K562 treated with DMSO at 1 percent for 48 hours (cell line): ENCODE data around the gene ZNHIT2. TPM values are rescaled to one million over a fixed set of nuclear protein-coding genes. Genes with fewer than 3 reads are reported as not detected.

Experiments used
- total RNA-seq: library from RNA; unstranded; fragments of 300-600 nt; gene quantifications from 2 replicates; pipeline ENCODE4 v1.2.3, GENCODE V29; 2022; ENCODE audit warnings: low replicate concordance; ENCODE audit errors: extremely low read depth

ZNHIT2 gene
- not detected in 2 replicates for total RNA-seq

DNA sequence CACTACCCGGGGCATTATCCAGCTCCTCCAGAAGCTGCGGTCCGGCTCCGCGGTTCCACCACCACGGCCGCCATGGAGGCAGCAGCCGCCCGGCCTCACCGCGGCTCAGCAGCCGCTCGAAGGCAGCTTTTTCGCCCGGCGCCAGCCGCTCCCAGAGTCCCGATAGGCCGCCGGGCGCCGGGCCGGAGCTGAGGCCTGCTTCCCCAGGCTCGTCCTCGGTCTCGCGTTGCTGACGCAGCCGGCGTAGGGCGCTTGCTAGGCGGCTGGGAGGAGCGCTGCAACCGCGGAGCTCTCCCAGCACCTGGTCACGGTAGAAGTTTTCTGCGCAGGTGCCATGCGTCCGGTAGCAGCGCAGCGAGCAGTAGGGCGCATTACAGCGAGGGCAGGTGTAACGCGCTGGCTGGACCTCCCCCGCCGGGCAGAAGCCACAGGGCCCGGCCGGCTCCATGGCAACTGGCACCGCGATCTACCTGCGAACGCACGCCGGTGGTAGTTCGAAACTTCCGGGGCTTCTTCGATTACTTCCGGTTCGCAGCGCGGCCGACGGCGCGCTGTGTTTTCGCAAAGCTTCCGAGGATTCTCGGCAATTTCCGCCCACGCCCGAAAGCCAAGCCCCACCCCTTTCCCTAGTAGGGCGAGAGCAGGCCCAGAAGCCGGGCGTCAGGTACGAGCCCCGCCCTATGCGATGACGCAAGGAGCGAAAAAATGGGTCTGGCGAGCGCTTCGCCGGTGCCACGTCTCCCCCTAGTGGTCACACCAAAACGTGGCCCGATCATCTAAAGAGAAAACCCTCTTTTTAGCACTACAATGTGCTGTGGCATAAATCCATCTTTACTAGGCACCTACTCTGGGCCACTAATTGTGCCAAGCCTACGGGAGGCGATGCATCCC lies at the start of gene ZNHIT2:
Gene ZNHIT2, minus strand, starts transcription at position 496 of the 891 bp plus-strand sequence. Its CDS starts 48 bp downstream, at position 448.

DNA sequence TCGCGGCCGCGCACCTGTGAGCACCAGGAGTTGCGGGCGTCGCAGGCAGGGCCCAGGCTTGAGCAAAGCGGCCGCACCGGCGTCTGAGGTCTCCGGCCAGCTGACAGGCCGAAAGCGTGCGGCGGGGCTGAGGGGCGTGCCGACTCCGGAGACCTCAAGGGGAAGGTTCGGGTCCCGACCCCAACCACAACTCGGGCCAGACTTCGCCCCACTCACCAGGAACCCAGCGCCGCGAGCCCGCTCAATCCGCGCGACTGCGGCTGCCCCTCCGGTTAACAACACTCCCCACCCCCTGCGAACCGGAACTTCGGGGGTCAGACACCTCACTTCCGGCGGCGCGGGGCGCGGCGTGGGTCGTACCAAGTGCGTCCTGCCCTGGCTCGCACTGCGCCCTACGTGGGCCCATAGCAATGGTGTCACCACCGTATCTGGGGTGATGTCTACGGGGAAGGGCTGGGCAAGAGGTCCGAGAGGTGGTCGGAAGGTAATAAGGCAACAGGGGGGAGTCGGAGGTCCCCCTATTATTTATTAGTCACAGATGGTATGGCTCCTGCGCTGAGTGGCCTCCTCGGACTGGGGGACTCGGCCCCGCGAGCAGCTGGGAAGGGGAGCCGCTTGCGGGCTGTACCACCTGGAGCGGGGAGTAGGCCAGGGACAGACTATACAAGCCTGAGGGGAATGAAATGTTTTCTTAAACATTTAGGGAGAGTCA lies 16.9 kb upstream of the ZNHIT2 start, which contains the start of gene SYVN1:
Gene SYVN1, minus strand, starts transcription at position 280 of the 712 bp plus-strand sequence. CDS start 918 bp downstream, outside the sequence.

DNA sequence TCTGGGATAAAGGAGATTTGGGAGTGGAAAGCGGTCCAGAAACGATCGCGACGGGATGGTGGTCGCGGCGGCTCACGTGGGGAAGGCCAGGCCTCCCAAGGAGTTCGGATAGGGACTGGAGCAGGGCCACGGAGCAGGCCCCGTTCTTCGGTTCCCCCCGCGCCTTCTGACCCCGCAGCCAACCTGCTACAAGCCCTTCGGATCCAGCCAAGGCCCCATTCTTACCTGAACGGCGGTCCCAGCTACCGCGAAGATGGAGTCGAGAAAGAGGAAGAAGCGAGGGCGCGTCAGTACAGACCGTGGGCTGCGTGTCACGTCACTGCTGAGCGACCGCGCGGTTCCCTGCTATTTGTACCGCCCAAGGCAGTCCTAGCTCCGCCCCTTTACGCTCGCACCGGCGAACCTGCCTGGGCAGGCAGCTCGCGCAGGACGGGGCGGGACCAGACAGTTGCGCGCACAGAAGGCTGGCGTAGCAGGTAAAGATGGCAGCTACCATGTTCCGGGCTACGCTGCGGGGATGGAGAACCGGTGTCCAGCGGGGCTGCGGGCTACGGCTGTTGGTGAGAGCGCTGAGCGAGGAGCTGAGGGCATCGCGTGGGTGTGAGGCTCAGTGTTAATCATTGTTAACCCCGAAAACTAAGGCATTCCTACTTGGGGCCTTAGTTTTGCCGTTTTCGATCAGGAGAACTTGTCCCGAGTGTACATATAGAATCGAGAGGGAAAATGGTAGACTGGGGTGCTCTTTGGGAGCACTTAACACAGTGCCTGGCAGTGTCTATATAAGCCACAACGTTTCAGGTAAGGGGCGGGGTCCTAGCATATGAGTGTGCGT lies 4.6 kb upstream of the ZNHIT2 start, which contains the start of the genes FAU and MRPL49:
Gene FAU, minus strand, starts transcription at position 270 of the 832 bp plus-strand sequence. CDS start 321 bp downstream, outside the sequence.
Gene MRPL49, plus strand, starts transcription at position 457 of the 832 bp plus-strand sequence. Its CDS starts 26 bp downstream, at position 483.

DNA sequence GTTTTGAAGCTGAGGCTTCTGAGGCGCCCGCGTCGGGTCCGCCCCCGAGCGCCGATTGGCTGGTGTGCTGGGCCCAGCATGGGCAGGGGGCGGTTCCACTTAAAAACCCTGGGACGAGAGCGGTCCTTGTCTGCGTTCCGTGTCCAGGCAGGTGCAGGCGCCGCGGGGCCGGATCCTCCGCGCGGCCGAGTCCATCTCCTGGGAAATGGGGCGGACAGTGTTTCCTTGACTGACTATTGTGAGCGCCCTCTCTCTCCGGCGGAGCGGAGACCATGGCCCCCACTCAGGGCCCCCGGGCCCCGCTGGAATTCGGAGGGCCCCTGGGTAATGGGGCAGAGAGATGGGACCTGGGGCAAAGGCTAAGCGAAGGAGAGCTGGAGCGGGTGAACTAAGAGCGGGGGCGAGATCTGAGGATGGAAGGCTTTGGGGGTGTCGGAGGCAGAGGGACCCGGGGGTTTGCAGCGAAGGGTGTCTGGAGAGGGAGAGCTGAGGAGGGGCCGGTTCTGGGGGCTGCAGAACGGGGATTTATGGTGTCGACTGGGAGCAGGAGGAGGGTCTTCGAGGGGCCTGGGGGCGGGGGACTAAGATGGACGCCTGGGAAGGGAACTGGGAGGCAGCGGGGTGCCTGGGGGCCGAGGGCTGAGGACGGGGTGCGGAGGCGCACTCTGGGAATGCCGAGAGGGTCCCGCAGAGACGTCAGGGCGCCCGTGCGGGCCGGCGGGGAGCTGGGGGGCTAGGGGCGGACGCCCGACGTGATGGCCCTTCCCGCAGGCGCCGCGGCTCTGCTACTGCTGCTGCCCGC lies 5.6 kb downstream of the ZNHIT2 start, which contains the start of gene TM7SF2:
Gene TM7SF2, plus strand, starts transcription at position 129 of the 802 bp plus-strand sequence. Its CDS starts 144 bp downstream, at position 273.

DNA sequence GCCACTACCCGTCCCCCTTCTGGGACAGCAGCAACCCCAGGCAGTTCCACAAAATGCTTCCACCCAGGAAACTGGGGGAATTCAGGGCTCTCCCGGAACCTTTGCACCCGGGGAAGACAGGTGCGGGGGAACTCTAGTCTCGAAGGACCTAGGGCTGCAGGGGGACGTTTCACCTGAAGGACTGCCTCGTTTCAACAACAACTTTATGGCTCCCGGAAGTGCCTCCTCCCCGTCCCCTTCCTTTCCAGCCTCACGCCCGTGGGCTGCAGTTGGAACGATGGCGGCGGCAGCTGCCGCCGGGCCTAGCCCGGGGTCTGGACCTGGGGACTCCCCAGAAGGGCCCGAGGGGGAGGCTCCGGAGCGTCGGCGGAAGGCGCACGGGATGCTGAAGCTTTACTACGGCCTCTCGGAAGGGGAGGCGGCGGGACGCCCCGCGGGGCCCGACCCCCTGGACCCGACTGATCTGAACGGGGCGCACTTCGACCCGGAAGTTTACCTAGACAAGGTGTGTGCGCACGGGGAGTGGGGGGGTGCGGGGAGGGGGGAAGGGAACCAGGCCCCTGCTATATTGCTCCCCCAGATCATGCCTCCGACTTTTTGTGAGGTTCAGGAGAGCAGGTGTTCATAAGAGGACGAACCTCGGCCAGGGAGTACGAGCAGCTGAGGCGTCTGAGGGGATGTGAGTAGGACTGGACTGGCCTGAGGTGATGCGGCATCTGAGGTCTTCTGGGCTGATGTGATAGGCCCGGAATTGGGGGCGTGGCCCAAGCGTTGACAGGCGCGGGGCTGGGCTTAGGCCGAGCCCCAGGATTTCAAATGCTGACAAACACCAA lies 21.3 kb downstream of the ZNHIT2 start, which contains the start of gene VPS51:
Gene VPS51, plus strand, starts transcription at position 241 of the 833 bp plus-strand sequence. Its CDS starts 37 bp downstream, at position 278.

DNA sequence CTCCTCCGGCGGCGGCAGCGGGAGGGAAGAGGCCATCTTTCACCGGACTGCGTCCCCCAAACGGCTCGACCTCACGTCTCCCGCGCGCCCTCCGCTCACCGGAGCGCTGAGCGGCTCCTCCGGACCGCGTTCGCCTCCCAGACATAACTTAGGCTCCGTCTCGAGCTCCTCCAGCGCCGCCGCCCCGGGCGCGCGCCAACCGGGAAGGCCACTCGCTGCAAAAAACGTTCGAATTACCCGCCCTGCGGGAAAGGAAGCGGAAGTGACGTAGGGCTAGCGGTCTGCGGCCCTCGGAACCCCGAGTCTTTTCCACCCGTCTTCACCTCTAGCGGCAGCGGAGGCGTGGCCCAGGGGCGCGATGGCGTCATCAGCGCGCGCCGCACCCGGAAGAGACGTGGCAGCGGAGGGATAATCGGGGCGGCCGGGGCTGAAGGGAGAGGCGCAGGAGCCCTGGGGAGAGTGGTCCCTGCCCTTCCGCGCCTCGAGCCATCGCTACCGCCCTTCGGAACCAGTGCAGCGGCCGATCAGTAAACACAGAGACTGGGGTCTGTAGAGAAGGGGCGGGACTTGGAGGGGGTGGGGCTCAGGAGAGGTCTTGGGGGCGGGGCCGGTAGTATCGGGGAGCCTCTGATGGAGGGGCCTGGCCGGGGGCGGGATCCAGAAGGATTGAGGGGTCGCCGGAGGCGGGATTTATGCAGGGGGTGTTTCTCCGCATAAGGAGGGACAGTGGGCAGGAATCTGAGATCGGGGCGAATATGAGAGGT lies 33.5 kb downstream of the ZNHIT2 start, which contains the start of the genes CDCA5 and ZFPL1:
Gene CDCA5, minus strand, starts transcription at position 207 of the 764 bp plus-strand sequence. Its CDS starts 62 bp downstream, at position 145.
Gene ZFPL1, plus strand, starts transcription at position 389 of the 764 bp plus-strand sequence. CDS start 477 bp downstream, outside the sequence.

Other genes starting within 250 kb of the ZNHIT2 start
- gene EHD1, start 239.1 kb downstream of the ZNHIT2 start, total RNA-seq = not detected in 2 replicates
- gene ATG2A, start 200.5 kb downstream of the ZNHIT2 start, total RNA-seq = not detected in 2 replicates
- not detected in 2 replicates for gene PPP2R5B, start 193.0 kb downstream of the ZNHIT2 start, total RNA-seq
- gene GPHA2, start 181.8 kb downstream of the ZNHIT2 start, total RNA-seq = not detected in 2 replicates
- gene MAJIN, start 145.6 kb downstream of the ZNHIT2 start, total RNA-seq = not detected in 2 replicates
- gene BATF2, start 120.7 kb downstream of the ZNHIT2 start, total RNA-seq = not detected in 2 replicates
- gene ARL2, start 103.5 kb downstream of the ZNHIT2 start, total RNA-seq = not detected in 2 replicates
- gene SNX15, start 90.3 kb downstream of the ZNHIT2 start, total RNA-seq = not detected in 2 replicates
- not detected in 2 replicates for gene SAC3D1, start 76.5 kb downstream of the ZNHIT2 start, total RNA-seq
- not detected in 2 replicates for gene NAALADL1, start 59.1 kb downstream of the ZNHIT2 start, total RNA-seq
- gene CDCA5, start 33.7 kb downstream of the ZNHIT2 start, total RNA-seq = not detected in 2 replicates
- not detected in 2 replicates for gene ZFPL1, start 33.5 kb downstream of the ZNHIT2 start, total RNA-seq
- gene VPS51, start 21.5 kb downstream of the ZNHIT2 start, total RNA-seq = not detected in 2 replicates
- gene TM7SF2, start 5.8 kb downstream of the ZNHIT2 start, total RNA-seq = not detected in 2 replicates
- not detected in 2 replicates for gene FAU, start 4.4 kb upstream of the ZNHIT2 start, total RNA-seq
- gene MRPL49, start 4.6 kb upstream of the ZNHIT2 start, total RNA-seq = not detected in 2 replicates
- not detected in 2 replicates for gene SYVN1, start 16.8 kb upstream of the ZNHIT2 start, total RNA-seq
- gene SPDYC, start 52.5 kb upstream of the ZNHIT2 start, total RNA-seq = not detected in 2 replicates
- not detected in 2 replicates for gene CAPN1, start 64.2 kb upstream of the ZNHIT2 start, total RNA-seq
- not detected in 2 replicates for gene POLA2, start 144.3 kb upstream of the ZNHIT2 start, total RNA-seq
- gene CDC42EP2, start 197.2 kb upstream of the ZNHIT2 start, total RNA-seq = not detected in 2 replicates
- gene DPF2, start 216.2 kb upstream of the ZNHIT2 start, total RNA-seq = 1,832 TPM in 1 of 2 replicates, not detected in the other
- not detected in 2 replicates for gene TIGD3, start 237.1 kb upstream of the ZNHIT2 start, total RNA-seq